SK-N-SH treated with all-trans-retinoic acid at 6 μM for 48 hours (cell line): ENCODE results near the gene BSG.
"Not testable (repeated sequence)": the region's sequence is repeated elsewhere in the genome, so short reads cannot be mapped to it uniquely, and the experiment has no call there.

ENCODE experiments used
- ATAC-seq: fragments of 200-7000 bp; cut with Tn5 transposase; 3 replicates; pipeline ENCODE4 v1.9.1; 2020; ENCODE audit warnings: mild to moderate bottlenecking, moderate library complexity
- ARNTL ChIP-seq: fragments of 450-650 bp; formaldehyde crosslinking; IDR thresholded peaks from 2 replicates; pipeline ENCODE4 v1.5.0; 2020; ENCODE audit warnings: low read depth, mild to moderate bottlenecking, moderate library complexity, borderline replicate concordance
- BACH2 ChIP-seq: fragments of 250-450 bp; sonication (Bioruptor Pico); IDR thresholded peaks from 2 replicates; pipeline ENCODE4 v1.9.0; 2021; ENCODE audit warnings: mild to moderate bottlenecking, borderline replicate concordance
- ESRRG ChIP-seq: fragments of 250-450 bp; sonication (Bioruptor Pico); IDR thresholded peaks from 2 replicates; pipeline ENCODE4 v1.6.1; 2021; ENCODE audit warnings: mild to moderate bottlenecking
- GLIS3 ChIP-seq: fragments of 250-450 bp; sonication (Bioruptor Pico); IDR thresholded peaks from 2 replicates; pipeline ENCODE4 v1.5.0; 2020; ENCODE audit warnings: mild to moderate bottlenecking, moderate library complexity
- OSR1 ChIP-seq: fragments of 250-450 bp; sonication (Bioruptor Pico); IDR thresholded peaks from 2 replicates; pipeline ENCODE4 v1.8.0; 2022; ENCODE audit warnings: moderate library complexity, mild to moderate bottlenecking, inconsistent platforms
- PPARA ChIP-seq: fragments of 250-450 bp; sonication (Bioruptor Pico); IDR thresholded peaks from 2 replicates; pipeline ENCODE4 v1.5.0; 2020; ENCODE audit warnings: mild to moderate bottlenecking, borderline replicate concordance
- RARB ChIP-seq: fragments of 250-450 bp; sonication (Bioruptor Pico); IDR thresholded peaks from 2 replicates; pipeline ENCODE4 v1.8.0; 2021; ENCODE audit warnings: mild to moderate bottlenecking, moderate library complexity
- TOX ChIP-seq: fragments of 250-450 bp; sonication (Bioruptor Pico); IDR thresholded peaks from 2 replicates; pipeline ENCODE4 v1.8.0; 2021; ENCODE audit warnings: mild to moderate bottlenecking, moderate library complexity, borderline replicate concordance
- ZFP30 ChIP-seq: fragments of 450-650 bp; formaldehyde crosslinking; IDR thresholded peaks from 2 replicates; pipeline ENCODE4 v1.5.0; 2022; ENCODE audit warnings: mild to moderate bottlenecking, moderate library complexity
- ZNF565 ChIP-seq: fragments of 450-650 bp; formaldehyde crosslinking; conservative IDR thresholded peaks from 2 replicates; pipeline ENCODE4 v1.5.0; 2020; ENCODE audit warnings: low read depth, mild to moderate bottlenecking, moderate library complexity
- ZNF70 ChIP-seq: fragments of 450-650 bp; formaldehyde crosslinking; IDR thresholded peaks from 2 replicates; pipeline ENCODE4 v1.5.0; 2020; ENCODE audit warnings: mild to moderate bottlenecking, moderate library complexity
- ZNF8 ChIP-seq: fragments of 450-650 bp; formaldehyde crosslinking; IDR thresholded peaks from 2 replicates; pipeline ENCODE4 v1.5.0; 2020; ENCODE audit warnings: mild to moderate bottlenecking, moderate library complexity
- TF ChIP-seq, protein P1 (sequence below): fragments of 250-450 bp; sonication (Bioruptor Pico); IDR thresholded peaks from 2 replicates; pipeline ENCODE4 v1.5.1; 2021; ENCODE audit warnings: mild to moderate bottlenecking, moderate library complexity
- TF ChIP-seq, protein P2 (sequence below): fragments of 250-450 bp; sonication (Bioruptor Pico); IDR thresholded peaks from 2 replicates; pipeline ENCODE4 v1.8.0; 2020; ENCODE audit warnings: mild to moderate bottlenecking, moderate library complexity, borderline replicate concordance
- TF ChIP-seq, protein P3 (sequence below): fragments of 250-450 bp; sonication (Bioruptor Pico); IDR thresholded peaks from 2 replicates; pipeline ENCODE4 v1.8.0; 2021; ENCODE audit warnings: low read depth, mild to moderate bottlenecking, moderate library complexity, borderline replicate concordance

Gene BSG

DNA sequence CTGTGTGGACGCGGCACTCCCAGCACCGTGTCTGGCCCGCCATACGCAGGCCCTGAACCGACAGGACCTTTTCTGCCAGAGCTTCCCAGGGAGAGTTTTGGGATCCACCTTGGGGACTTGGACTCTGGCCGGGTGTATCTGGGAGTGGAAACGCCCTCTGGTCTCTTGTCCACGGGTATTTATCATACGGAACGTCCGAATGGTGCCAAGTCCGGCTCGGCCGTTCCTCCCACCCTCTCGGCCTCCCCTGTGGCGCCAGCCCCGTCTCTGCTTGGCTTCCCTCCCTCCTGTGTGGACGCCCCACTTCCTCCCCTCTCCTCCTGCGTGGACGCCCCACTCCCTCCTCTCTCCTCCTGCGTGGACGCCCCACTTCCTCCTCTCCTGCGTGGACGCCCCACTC lies 29.4 kb downstream of the BSG start (continued):
- TF ChIP-seq, protein P1, sequence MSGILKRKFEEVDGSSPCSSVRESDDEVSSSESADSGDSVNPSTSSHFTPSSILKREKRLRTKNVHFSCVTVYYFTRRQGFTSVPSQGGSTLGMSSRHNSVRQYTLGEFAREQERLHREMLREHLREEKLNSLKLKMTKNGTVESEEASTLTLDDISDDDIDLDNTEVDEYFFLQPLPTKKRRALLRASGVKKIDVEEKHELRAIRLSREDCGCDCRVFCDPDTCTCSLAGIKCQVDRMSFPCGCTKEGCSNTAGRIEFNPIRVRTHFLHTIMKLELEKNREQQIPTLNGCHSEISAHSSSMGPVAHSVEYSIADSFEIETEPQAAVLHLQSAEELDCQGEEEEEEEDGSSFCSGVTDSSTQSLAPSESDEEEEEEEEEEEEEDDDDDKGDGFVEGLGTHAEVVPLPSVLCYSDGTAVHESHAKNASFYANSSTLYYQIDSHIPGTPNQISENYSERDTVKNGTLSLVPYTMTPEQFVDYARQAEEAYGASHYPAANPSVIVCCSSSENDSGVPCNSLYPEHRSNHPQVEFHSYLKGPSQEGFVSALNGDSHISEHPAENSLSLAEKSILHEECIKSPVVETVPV (CRISPR knock-in tag) = no peak
- TF ChIP-seq ARNTL (CRISPR knock-in tag) = no peak

DNA sequence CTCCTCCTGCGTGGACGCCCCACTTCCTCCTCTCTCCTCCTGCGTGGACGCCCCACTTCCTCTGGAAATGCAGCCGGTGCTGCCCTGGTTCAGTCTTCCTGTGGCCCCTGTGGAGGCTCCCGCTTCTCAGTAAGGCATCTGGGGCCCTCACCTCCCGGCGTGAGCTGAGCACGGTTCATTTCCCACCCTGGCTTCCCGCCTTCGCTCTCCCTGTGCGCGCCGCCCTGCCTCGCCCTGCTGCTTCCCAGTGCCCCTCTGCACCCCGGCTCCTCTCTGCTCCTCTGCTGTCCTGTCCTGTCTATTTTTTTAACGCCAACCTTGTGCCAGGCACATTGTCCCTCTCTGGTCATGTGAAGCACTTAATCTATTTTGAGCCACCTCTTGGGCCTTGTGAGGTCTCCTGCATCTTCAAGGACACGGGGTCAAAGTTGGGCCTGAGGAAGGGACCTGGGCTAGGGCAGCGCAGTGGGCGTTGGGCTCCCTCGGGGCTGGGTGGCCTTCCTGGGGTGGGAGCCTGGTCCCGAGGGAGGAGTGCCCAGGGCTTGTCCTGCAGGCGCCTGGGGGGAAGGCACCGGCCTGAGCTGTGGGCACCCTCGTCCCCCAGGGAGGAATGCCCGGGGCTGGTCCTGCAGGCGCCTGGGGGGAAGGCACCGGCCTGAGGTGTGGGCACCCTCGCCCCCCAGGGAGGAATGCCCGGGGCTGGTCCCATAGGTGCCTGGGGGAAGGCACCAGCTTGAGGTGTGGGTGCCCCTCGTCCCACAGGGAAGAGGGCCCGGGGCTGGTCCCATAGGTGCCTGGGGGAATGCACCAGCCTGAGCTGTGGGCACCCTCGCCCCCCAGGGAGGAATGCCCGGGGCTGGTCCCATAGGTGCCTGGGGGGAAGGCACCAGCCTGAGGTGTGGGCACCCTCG lies 30.2 kb downstream of the BSG start:
- TF ChIP-seq ZNF70 (CRISPR knock-in tag) = no peak
- ATAC-seq = no peak

DNA sequence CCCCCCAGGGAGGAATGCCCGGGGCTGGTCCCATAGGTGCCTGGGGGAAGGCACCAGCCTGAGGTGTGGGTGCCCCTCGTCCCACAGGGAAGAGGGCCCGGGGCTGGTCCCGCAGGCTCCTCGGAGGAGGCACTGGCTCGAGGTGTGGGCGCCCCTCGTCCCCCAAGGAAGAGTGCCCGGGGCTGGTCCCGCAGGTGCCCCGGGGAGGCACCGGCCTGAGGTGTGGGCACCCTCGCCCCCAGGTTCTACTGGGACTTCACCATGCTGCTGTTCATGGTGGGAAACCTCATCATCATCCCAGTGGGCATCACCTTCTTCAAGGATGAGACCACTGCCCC lies 30.9 kb downstream of the BSG start:
- ATAC-seq = not testable (repeated sequence)

DNA sequence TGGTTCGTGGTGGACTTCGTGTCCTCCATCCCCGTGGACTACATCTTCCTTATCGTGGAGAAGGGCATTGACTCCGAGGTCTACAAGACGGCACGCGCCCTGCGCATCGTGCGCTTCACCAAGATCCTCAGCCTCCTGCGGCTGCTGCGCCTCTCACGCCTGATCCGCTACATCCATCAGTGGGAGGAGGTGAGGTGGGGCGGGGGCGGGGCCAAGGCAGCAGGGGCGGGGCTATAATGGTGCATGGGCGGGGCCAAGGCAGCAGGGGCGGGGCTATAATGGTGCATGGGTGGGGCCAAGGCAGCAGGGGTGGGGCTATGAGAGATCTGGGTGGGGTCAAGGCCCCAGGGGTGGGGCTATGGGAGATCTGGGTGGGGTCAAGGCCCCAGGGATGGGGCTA lies 31.4 kb downstream of the BSG start:
- ATAC-seq = not testable (repeated sequence)

DNA sequence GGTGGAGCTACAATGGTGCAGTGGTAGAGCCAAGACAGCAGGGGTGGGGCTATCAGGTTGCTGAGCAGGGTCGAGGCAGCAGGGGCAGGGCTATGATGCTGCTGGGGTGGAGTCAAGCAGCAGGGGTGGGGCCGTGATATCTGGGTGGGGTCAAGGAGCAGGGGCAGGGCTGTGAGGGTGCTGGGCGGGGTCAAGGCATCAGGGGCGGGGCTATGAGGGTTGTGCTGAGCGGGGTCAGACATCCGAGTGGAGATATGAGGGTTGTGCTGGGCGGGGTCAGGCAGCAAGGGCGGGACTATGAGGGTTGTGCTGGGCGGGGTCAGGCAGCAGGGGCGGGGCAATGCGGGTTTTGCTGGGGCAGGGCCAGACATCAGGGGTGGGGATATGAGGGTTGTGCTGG lies 32.0 kb downstream of the BSG start:
- peak; percentile 60 for ATAC-seq
- TF ChIP-seq ESRRG (CRISPR knock-in tag) (no peak), BACH2 (CRISPR knock-in tag) (no peak), OSR1 (CRISPR knock-in tag) (no peak), RARB (CRISPR knock-in tag) (no peak), GLIS3 (CRISPR knock-in tag) (no peak), ARNTL (CRISPR knock-in tag) (no peak), ZNF565 (CRISPR knock-in tag) (no peak), ZNF8 (CRISPR knock-in tag) (no peak), TOX (CRISPR knock-in tag) (no peak), PPARA (CRISPR knock-in tag) (no peak), ZFP30 (CRISPR knock-in tag) (no peak)
- TF ChIP-seq, protein P2, sequence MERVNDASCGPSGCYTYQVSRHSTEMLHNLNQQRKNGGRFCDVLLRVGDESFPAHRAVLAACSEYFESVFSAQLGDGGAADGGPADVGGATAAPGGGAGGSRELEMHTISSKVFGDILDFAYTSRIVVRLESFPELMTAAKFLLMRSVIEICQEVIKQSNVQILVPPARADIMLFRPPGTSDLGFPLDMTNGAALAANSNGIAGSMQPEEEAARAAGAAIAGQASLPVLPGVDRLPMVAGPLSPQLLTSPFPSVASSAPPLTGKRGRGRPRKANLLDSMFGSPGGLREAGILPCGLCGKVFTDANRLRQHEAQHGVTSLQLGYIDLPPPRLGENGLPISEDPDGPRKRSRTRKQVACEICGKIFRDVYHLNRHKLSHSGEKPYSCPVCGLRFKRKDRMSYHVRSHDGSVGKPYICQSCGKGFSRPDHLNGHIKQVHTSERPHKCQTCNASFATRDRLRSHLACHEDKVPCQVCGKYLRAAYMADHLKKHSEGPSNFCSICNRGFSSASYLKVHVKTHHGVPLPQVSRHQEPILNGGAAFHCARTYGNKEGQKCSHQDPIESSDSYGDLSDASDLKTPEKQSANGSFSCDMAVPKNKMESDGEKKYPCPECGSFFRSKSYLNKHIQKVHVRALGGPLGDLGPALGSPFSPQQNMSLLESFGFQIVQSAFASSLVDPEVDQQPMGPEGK = no peak
- TF ChIP-seq, protein P3, sequence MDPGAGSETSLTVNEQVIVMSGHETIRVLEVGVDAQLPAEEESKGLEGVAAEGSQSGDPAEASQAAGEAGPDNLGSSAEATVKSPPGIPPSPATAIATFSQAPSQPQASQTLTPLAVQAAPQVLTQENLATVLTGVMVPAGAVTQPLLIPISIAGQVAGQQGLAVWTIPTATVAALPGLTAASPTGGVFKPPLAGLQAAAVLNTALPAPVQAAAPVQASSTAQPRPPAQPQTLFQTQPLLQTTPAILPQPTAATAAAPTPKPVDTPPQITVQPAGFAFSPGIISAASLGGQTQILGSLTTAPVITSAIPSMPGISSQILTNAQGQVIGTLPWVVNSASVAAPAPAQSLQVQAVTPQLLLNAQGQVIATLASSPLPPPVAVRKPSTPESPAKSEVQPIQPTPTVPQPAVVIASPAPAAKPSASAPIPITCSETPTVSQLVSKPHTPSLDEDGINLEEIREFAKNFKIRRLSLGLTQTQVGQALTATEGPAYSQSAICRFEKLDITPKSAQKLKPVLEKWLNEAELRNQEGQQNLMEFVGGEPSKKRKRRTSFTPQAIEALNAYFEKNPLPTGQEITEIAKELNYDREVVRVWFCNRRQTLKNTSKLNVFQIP (CRISPR knock-in tag) = no peak

DNA sequence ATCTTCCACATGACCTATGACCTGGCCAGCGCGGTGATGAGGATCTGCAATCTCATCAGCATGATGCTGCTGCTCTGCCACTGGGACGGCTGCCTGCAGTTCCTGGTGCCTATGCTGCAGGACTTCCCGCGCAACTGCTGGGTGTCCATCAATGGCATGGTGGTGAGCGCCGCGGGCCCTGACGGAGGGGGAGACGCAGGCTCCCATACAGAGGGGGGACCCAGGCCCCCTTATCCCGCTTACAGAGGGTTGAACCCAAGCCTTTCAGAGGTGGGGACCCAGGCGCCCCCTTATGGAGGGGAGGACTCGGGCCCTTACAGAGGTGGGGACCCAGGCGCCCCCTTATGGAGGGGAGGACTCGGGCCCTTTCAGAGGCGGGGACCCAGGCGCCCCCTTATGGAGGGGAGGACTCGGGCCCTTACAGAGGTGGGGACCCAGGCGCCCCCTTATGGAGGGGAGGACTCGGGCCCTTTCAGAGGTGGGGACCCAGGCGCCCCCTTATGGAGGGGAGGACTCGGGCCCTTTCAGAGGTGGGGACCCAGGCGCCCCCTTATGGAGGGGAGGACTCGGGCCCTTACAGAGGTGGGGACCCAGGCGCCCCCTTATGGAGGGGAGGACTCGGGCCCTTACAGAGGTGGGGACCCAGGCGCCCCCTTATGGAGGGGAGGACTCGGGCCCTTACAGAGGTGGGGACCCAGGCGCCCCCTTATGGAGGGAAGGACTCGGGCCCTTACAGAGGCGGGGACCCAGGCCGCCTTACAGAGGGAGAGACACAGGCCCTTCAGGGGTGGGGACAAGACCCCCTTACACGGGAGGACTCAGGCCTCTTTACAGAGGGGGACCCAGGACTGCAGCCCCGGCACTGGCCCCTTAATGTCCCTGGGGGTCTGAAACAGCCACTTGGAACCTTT lies 32.9 kb downstream of the BSG start:
- peak; percentile 27; the same call in 2 of the 3 replicates for ATAC-seq
